Measurements from ENCODE around the gene FAAH.

- no peak for TF ChIP-seq CTCF (IDR thresholded peaks at IDR 0.05)
- TF ChIP-seq ZFX (IDR thresholded peaks at IDR 0.05; ENCODE audit: borderline replicate concordance), result no peak
Measured at GRCh38 chr1:46455951-46456350, 61.8 kb downstream of the FAAH start.
